Measurements from ENCODE around the gene CDIP1.

DNA sequence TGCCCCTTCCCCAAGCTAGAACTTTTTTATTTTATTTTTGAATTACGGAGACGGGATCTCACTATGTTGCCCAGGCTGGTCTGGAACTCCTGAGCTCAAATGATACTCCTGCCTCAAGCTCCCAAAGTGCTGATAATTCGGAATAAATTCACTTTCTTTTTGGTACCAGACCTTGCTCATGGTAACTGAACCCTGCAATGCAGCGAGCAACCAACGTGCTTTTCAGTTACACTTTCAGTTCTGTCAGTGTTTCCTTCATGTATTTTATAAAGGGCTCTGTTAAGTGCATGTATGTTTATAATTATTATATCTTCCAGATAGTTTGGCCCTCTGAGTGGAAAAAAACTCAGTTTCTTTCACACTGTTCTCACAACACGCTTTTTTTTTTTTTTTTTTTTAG is 31.5 kb upstream of the CDIP1 start:
- no peak for TF ChIP-seq POLR2A (IDR thresholded peaks at IDR 0.05; ENCODE audit: low read depth, low read length)
- TF ChIP-seq TAF1 (IDR thresholded peaks at IDR 0.05; ENCODE audit: low read depth, low read length) = no peak
- TF ChIP-seq POLR2AphosphoS5 (IDR thresholded peaks at IDR 0.05; ENCODE audit: low read depth, low read length) = no peak

Measured in GM12891 (cell line).